ENCODE measurements around the gene ACE. TPM values are rescaled to one million over a fixed set of nuclear protein-coding genes. Genes with fewer than 3 reads are reported as not detected.
"Not testable (repeated sequence)": the region's sequence is repeated elsewhere in the genome, so short reads cannot be mapped to it uniquely, and the experiment has no call there.

Gene ACE
- polyA plus RNA-seq, 1 donor = 244 TPM

- Histone ChIP-seq H3K4me1 (ENCODE audit: control insufficient read depth, insufficient read depth, low read length) (peaks cover 69% of the 10 kb centered on the region), H3K27ac (ENCODE audit: low read length) (peak overlapping the region; percentile 98), H3K27me3 (ENCODE audit: control insufficient read depth, insufficient read depth, low read length) (no peaks in the 10 kb centered on the region), H3K36me3 (ENCODE audit: control insufficient read depth, insufficient read depth, low read length) (no peaks in the 10 kb centered on the region), H3K9me3 (ENCODE audit: control insufficient read depth, low read depth, low read length) (peaks cover 9% of the 10 kb centered on the region), H3K4me3 (ENCODE audit: low read length) (no peak overlapping the region)
- peak; percentile 69 to 88 for DNase-seq
- no CpG with 5 or more reads among the region's 15 CpGs for WGBS (ENCODE audit: insufficient coverage, low lambda C conversion rate)
These were observed 24.6 kb upstream of the ACE start for GRCh38 chr17:63452046-63452961.

- Histone ChIP-seq H3K4me1 (ENCODE audit: control insufficient read depth, insufficient read depth, low read length) (peaks cover 62% of the 10 kb centered on the region), H3K4me3 (ENCODE audit: low read length) (no peak overlapping the region), H3K27me3 (ENCODE audit: control insufficient read depth, insufficient read depth, low read length) (no peaks in the 10 kb centered on the region), H3K27ac (ENCODE audit: low read length) (peak overlapping the region; percentile 98), H3K9me3 (ENCODE audit: control insufficient read depth, low read depth, low read length) (peaks cover 9% of the 10 kb centered on the region), H3K36me3 (ENCODE audit: control insufficient read depth, insufficient read depth, low read length) (no peaks in the 10 kb centered on the region)
- no CpG with 5 or more reads among the region's 7 CpGs for WGBS (ENCODE audit: insufficient coverage, low lambda C conversion rate)
- DNase-seq = peak; percentile 75 to 89
These were observed 23.8 kb upstream of the ACE start for GRCh38 chr17:63452962-63453551.

GRCh38 chr17:63454357-63454756 lies 22.5 kb upstream of the ACE start:
- not testable (repeated sequence) for H3K9me3 ChIP-seq (ENCODE audit: control insufficient read depth, low read depth, low read length); H3K27me3 ChIP-seq (ENCODE audit: control insufficient read depth, insufficient read depth, low read length); DNase-seq; H3K36me3 ChIP-seq (ENCODE audit: control insufficient read depth, insufficient read depth, low read length); H3K4me3 ChIP-seq (ENCODE audit: low read length)
- no CpG with 5 or more reads among the region's 6 CpGs for WGBS (ENCODE audit: insufficient coverage, low lambda C conversion rate)
- peak overlapping the region; percentile 98 for H3K27ac ChIP-seq (ENCODE audit: low read length)
- peaks cover 59% of the 10 kb centered on the region for H3K4me1 ChIP-seq (ENCODE audit: control insufficient read depth, insufficient read depth, low read length)

- peaks cover 9% of the 10 kb centered on the region for H3K9me3 ChIP-seq (ENCODE audit: control insufficient read depth, low read depth, low read length)
- H3K27me3 ChIP-seq (ENCODE audit: control insufficient read depth, insufficient read depth, low read length) = no peaks in the 10 kb centered on the region
- H3K4me1 ChIP-seq (ENCODE audit: control insufficient read depth, insufficient read depth, low read length) = peaks cover 54% of the 10 kb centered on the region
- no peaks in the 10 kb centered on the region for H3K36me3 ChIP-seq (ENCODE audit: control insufficient read depth, insufficient read depth, low read length)
- WGBS (ENCODE audit: insufficient coverage, low lambda C conversion rate) = no CpG with 5 or more reads among the region's 5 CpGs
- no peak for DNase-seq
- peak overlapping the region; percentile 98 for H3K27ac ChIP-seq (ENCODE audit: low read length)
- no peak overlapping the region for H3K4me3 ChIP-seq (ENCODE audit: low read length)
These were observed 21.9 kb upstream of the ACE start for GRCh38 chr17:63454915-63455314.

GRCh38 chr17:63455417-63455816 lies 21.4 kb upstream of the ACE start:
- Histone ChIP-seq H3K9me3 (ENCODE audit: control insufficient read depth, low read depth, low read length) (peaks cover 9% of the 10 kb centered on the region), H3K27me3 (ENCODE audit: control insufficient read depth, insufficient read depth, low read length) (no peaks in the 10 kb centered on the region), H3K4me3 (ENCODE audit: low read length) (no peak overlapping the region), H3K36me3 (ENCODE audit: control insufficient read depth, insufficient read depth, low read length) (no peaks in the 10 kb centered on the region), H3K27ac (ENCODE audit: low read length) (peak overlapping the region; percentile 98), H3K4me1 (ENCODE audit: control insufficient read depth, insufficient read depth, low read length) (peaks cover 48% of the 10 kb centered on the region)
- peak; percentile 83 to 91 for DNase-seq
- WGBS (ENCODE audit: insufficient coverage, low lambda C conversion rate) = no CpG with 5 or more reads among the region's 4 CpGs

DNA sequence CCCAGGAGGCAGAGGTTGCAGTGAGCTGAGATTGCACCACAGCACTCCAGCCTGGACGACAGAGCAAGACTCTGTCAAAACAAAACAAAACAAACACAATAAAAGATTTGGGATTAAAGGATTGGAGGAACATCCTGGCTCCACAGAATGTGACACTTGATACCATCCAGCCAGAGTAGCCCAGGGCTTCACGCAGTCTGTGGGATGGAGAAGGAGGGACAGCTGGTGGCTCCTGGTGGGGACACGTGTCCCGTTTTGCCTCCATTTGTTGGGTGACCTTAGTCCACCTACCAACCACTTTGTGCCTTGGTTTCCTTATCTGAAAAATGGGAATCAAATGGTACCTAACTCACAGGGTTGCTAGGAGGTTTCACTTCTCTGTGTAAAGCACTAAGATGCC lies 18.4 kb upstream of the ACE start:
- peaks cover 9% of the 10 kb centered on the region for H3K9me3 ChIP-seq (ENCODE audit: control insufficient read depth, low read depth, low read length)
- DNase-seq = no peak
- H3K27me3 ChIP-seq (ENCODE audit: control insufficient read depth, insufficient read depth, low read length) = no peaks in the 10 kb centered on the region
- WGBS (ENCODE audit: insufficient coverage, low lambda C conversion rate) = no CpG with 5 or more reads among the region's 4 CpGs
- peaks cover 19% of the 10 kb centered on the region for H3K4me1 ChIP-seq (ENCODE audit: control insufficient read depth, insufficient read depth, low read length)
- H3K4me3 ChIP-seq (ENCODE audit: low read length) = no peak overlapping the region
- H3K27ac ChIP-seq (ENCODE audit: low read length) = no peak overlapping the region
- no peaks in the 10 kb centered on the region for H3K36me3 ChIP-seq (ENCODE audit: control insufficient read depth, insufficient read depth, low read length)

DNA sequence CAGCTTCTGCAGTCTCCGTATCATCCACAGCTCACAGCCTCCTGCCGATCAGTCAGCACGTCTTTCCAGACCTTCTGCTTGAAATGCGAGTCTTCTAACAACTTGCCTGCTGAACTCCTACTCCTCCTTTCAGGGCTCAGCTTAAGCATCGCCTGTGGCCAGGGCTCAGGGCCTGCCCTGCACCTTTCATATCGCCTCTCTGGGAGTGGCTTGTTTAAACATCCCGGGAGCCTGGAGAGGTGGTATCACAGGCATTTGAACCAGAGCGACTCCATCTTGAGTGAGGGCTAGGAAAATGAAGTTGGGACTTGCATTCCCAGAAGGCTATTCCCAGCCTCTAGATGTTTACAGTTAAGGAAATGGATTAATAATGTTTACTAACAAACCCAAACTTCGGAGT lies 16.8 kb upstream of the ACE start:
- no CpG with 5 or more reads among the region's 9 CpGs for WGBS (ENCODE audit: insufficient coverage, low lambda C conversion rate)
- Histone ChIP-seq H3K27ac (ENCODE audit: low read length) (no peak overlapping the region), H3K9me3 (ENCODE audit: control insufficient read depth, low read depth, low read length) (peaks cover 9% of the 10 kb centered on the region), H3K36me3 (ENCODE audit: control insufficient read depth, insufficient read depth, low read length) (no peaks in the 10 kb centered on the region), H3K4me3 (ENCODE audit: low read length) (no peak overlapping the region), H3K27me3 (ENCODE audit: control insufficient read depth, insufficient read depth, low read length) (peaks cover 1% of the 10 kb centered on the region), H3K4me1 (ENCODE audit: control insufficient read depth, insufficient read depth, low read length) (peaks cover 4% of the 10 kb centered on the region)
- no peak for DNase-seq

GRCh38 chr17:63463771-63464170 lies 13.1 kb upstream of the ACE start:
- no peak for DNase-seq
- WGBS (ENCODE audit: insufficient coverage, low lambda C conversion rate) = no CpG with 5 or more reads among the region's 3 CpGs

GRCh38 chr17:63464691-63465236 lies 12.1 kb upstream of the ACE start:
- no peak overlapping the region for H3K27ac ChIP-seq (ENCODE audit: low read length)
- H3K9me3 ChIP-seq (ENCODE audit: control insufficient read depth, low read depth, low read length) = no peaks in the 10 kb centered on the region
- H3K4me1 ChIP-seq (ENCODE audit: control insufficient read depth, insufficient read depth, low read length) = no peaks in the 10 kb centered on the region
- 93% methylated on average over 2 of the region's 4 CpGs for WGBS (ENCODE audit: insufficient coverage, low lambda C conversion rate)
- DNase-seq = no peak
- H3K27me3 ChIP-seq (ENCODE audit: control insufficient read depth, insufficient read depth, low read length) = peaks cover 2% of the 10 kb centered on the region
- H3K36me3 ChIP-seq (ENCODE audit: control insufficient read depth, insufficient read depth, low read length) = no peaks in the 10 kb centered on the region
- no peak overlapping the region for H3K4me3 ChIP-seq (ENCODE audit: low read length)

More at GRCh38 chr17:63463771-63464170, 13.1 kb upstream of the ACE start:
- Histone ChIP-seq H3K4me3 (ENCODE audit: low read length) (no peak overlapping the region), H3K27ac (ENCODE audit: low read length) (no peak overlapping the region), H3K36me3 (ENCODE audit: control insufficient read depth, insufficient read depth, low read length) (no peaks in the 10 kb centered on the region), H3K9me3 (ENCODE audit: control insufficient read depth, low read depth, low read length) (no peaks in the 10 kb centered on the region), H3K4me1 (ENCODE audit: control insufficient read depth, insufficient read depth, low read length) (no peaks in the 10 kb centered on the region), H3K27me3 (ENCODE audit: control insufficient read depth, insufficient read depth, low read length) (peaks cover 2% of the 10 kb centered on the region)

GRCh38 chr17:63468099-63468498 lies 8.8 kb upstream of the ACE start:
- H3K27me3 ChIP-seq (ENCODE audit: control insufficient read depth, insufficient read depth, low read length); H3K4me3 ChIP-seq (ENCODE audit: low read length); H3K27ac ChIP-seq (ENCODE audit: low read length); H3K9me3 ChIP-seq (ENCODE audit: control insufficient read depth, low read depth, low read length); DNase-seq; H3K4me1 ChIP-seq (ENCODE audit: control insufficient read depth, insufficient read depth, low read length); H3K36me3 ChIP-seq (ENCODE audit: control insufficient read depth, insufficient read depth, low read length): not testable (repeated sequence)
- WGBS (ENCODE audit: insufficient coverage, low lambda C conversion rate) = 80% methylated on average over 1 of the region's 6 CpGs
